ENCODE results near the gene LRRC1.

Gene LRRC1

GRCh38 chr6:53889365-53889764 lies 94.6 kb downstream of the LRRC1 start:
- TF ChIP-seq FOXP2 (optimal IDR thresholded peaks at IDR 0.05; ENCODE audit: borderline replicate concordance, extremely low read depth, extremely low read length, insufficient read depth), result no peak

- TF ChIP-seq TAF1 (IDR thresholded peaks at IDR 0.05; ENCODE audit: borderline replicate concordance, insufficient read depth, low read length) (no peak), SIN3A (IDR thresholded peaks at IDR 0.05; ENCODE audit: borderline replicate concordance, insufficient read depth, low read length) (no peak)
Observed at GRCh38 chr6:53892707-53893106, 97.9 kb downstream of the LRRC1 start.

DNA sequence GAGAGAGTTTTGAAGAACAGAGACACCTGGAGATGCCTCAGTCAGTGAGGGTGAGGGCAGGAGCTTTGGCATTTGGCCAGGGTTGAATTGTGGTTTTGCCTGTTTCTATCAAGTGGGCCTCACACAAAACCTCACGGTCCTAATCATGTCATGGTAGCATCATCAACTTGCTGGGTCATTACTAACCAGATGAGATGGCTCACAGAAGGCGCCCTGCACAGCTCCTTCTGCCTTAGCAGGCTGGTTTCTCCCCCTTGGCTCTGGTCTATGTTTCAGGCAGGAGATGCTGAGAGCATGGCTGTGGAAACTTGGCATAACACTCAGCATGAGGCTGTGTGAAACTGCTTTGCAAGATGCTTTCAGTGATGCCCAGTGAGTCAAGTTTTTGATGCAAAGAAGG lies 99.3 kb downstream of the LRRC1 start:
- TF ChIP-seq FOXP2 (optimal IDR thresholded peaks at IDR 0.05; ENCODE audit: borderline replicate concordance, extremely low read depth, extremely low read length, insufficient read depth) (no peak), TAF1 (IDR thresholded peaks at IDR 0.05; ENCODE audit: borderline replicate concordance, insufficient read depth, low read length) (no peak), REST (IDR thresholded peaks at IDR 0.05; ENCODE audit: insufficient read depth in 1 of 2, low read depth in 2 of 2, low read length in 2 of 2) (no peak), SIN3A (IDR thresholded peaks at IDR 0.05; ENCODE audit: borderline replicate concordance, insufficient read depth, low read length) (no peak), POLR2AphosphoS5 (IDR thresholded peaks at IDR 0.05; ENCODE audit: low read depth, low read length) (no peak)

DNA sequence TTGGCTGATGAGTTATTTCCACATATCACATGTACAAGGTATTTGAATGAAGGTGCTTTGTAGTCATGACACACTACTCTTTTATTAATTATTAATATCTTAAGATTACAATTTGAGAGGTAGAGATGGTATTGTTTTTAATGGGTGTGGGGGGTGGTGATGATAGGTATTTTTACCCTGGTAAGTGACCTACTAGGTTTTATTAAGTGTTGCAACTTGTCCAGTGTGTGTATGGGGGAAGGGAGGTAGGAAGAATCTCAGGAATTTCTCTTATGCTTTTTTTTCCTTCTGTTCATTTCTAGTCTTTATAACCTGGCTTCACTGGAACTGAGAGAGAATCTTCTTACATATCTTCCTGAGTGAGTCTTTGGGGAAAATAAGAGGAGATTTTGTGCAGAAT lies 101.4 kb downstream of the LRRC1 start:
- no peak for TF ChIP-seq TAF1 (IDR thresholded peaks at IDR 0.05; ENCODE audit: borderline replicate concordance, insufficient read depth, low read length)
- no peak for TF ChIP-seq FOXP2 (optimal IDR thresholded peaks at IDR 0.05; ENCODE audit: borderline replicate concordance, extremely low read depth, extremely low read length, insufficient read depth)
- no peak for TF ChIP-seq SIN3A (IDR thresholded peaks at IDR 0.05; ENCODE audit: borderline replicate concordance, insufficient read depth, low read length)
- TF ChIP-seq REST (IDR thresholded peaks at IDR 0.05; ENCODE audit: insufficient read depth in 1 of 2, low read depth in 2 of 2, low read length in 2 of 2), result no peak
- TF ChIP-seq POLR2AphosphoS5 (IDR thresholded peaks at IDR 0.05; ENCODE audit: low read depth, low read length), result no peak

- TF ChIP-seq POLR2AphosphoS5 (IDR thresholded peaks at IDR 0.05; ENCODE audit: low read depth, low read length), result no peak
- no peak for TF ChIP-seq REST (IDR thresholded peaks at IDR 0.05; ENCODE audit: insufficient read depth in 1 of 2, low read depth in 2 of 2, low read length in 2 of 2)
Observed at GRCh38 chr6:53898026-53898795, 103.4 kb downstream of the LRRC1 start.

- TF ChIP-seq SIN3A (IDR thresholded peaks at IDR 0.05; ENCODE audit: borderline replicate concordance, insufficient read depth, low read length) (no peak), POLR2AphosphoS5 (IDR thresholded peaks at IDR 0.05; ENCODE audit: low read depth, low read length) (no peak), TAF1 (IDR thresholded peaks at IDR 0.05; ENCODE audit: borderline replicate concordance, insufficient read depth, low read length) (no peak), REST (IDR thresholded peaks at IDR 0.05; ENCODE audit: insufficient read depth in 1 of 2, low read depth in 2 of 2, low read length in 2 of 2) (no peak), FOXP2 (optimal IDR thresholded peaks at IDR 0.05; ENCODE audit: borderline replicate concordance, extremely low read depth, extremely low read length, insufficient read depth) (no peak)
Observed at GRCh38 chr6:53899512-53899911, 104.7 kb downstream of the LRRC1 start.
